GM19463 (cell line): ENCODE measurements around the gene MITF.

Experiments used
- ATAC-seq: cut with Tn5 transposase; IDR thresholded peaks from one replicate; pipeline ENCODE4 v1.9.1; 2021; ENCODE audit warnings: mild to moderate bottlenecking, moderate library complexity; ENCODE audit not compliant: unreplicated experiment

MITF gene

DNA sequence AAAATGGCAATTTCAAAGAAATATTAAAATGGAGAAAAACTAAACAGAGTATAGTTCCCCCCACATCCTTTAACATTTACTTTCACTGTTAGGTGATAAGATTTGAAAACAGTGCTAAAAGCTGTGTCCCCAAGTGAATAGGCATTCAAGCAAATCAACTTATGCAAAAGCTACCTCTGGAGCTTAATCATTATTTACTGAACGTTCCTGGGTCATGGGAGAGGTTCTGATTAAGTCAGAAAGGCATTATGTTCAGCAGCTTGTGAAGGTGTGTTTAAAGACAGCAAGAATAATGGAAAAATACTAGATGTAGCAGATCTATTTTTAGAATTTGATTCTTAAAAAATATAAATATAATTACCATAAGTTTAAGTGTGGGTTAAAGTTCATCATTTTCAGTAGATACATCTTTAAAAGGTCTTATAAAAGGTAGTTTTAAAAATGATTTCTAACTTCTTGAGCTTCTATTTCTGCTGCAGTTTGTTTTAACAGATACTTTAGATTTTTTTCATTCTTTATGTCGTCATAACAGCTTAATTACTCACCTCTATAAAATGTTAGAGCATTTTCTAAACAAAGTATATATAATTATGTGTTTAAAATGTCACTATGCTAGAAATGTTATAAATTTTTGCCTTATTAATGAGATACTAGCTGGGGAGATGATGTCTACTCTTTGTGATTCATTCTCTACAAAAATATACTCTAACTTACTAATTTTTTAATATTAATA lies 127.9 kb downstream of the MITF start:
- no peak for ATAC-seq

DNA sequence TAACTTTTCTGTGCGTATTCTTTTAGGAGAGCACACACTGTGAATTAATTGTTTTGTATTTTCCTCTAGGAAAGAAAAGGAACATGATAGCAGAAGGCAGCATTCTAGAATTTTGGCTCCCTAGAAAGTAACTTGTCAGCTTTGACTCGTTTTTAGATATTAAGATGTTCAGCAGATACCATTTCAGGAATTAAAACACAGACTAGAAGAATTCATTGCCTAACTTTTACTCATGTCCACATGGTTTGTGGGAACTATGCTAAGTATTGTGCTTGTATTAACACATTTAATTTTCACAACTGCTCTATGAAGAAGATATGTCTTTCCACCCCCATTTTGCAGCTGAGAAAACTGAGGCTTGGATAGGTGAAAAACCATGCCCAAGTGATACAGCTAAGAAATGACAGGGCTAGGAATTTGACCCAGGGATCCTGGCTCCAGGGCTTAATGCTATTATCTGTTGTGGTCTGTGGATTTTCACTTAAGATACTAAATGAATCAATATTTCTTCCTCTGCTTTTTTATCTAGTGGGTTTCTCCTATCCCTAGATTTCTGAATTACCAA lies 128.8 kb downstream of the MITF start:
- ATAC-seq, result no peak

DNA sequence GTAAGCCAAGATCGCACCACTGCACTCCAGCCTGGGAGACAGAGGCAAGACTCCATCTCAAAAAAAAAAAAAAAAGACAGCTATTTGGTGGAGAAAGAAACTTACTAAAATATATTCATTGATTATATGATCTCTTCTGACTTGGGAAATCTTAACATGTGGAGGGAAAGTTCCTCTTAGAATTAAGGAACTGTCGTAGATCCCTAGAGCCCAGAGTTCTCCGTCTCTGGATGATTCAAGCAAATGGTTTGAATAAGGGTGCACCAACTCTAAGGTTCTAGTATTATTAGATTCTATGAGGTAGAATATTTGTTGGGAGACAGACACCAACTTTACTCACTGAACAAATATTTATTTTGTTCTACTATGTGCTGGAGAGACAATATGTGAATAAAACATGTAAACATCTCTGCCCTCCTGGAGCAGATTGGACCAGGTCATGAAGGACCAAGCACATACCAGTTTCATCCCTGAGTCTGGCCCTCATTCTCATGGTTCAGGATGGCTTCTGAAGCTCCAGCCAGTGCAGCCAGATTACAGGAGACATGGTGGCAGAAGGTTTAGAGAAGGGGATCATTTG lies 129.7 kb downstream of the MITF start:
- no peak for ATAC-seq

DNA sequence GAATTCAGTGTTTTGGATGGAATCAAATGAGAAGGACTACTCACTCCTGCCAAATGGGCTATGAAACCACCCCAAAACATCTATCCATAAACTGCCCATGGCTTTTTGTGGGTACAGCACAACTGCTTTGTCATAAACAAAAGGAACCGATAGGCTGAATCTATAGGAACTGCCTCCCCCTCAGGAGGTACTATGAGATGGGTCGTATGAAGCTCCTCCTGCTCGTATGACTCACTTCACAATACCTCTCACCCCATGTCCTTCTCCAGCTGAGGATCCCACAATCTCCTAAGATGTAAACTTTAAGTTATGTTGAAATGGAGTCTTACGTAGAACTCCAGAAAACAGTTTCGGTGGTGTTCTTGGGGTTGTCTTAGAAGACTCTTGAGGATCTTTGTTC lies 130.4 kb downstream of the MITF start:
- ATAC-seq, result no peak

DNA sequence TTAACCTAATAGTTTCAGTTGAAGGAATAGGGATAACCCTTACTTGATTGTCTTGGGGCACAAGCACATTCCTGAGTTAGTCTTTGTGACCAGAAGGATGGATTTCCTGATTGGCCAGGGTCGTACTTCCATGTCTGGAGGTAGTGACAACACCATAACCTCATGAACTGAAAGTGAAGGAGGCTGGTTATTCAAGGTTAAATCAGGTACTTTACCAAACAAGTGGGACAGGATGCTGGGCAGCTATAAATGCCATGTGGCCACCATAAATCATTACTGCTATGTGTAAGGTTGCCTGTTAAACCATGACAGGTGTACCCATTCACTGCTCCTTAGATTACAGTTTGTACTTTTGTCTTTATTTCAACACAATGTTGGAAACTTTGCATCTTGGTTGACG lies 132.0 kb downstream of the MITF start:
- no peak for ATAC-seq

DNA sequence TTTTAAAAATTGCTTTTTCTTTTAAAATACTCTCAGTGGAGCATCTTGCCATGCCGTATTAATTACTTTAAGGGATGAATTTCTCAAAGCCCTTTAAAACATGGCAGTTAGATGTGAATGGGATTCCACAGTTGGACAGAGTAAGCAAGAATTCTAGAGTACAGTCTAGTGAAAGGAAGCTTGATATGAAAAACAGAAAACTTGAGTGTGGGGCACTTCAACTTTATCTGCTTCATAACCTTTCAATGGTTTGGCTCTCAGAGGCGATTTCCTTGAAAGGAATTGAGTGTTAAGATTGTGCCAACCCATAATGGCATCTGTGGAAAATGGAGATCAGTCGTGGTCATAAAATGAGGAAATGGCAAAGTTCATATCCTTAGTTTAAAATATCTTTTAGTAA lies 132.6 kb downstream of the MITF start:
- ATAC-seq, result no peak

DNA sequence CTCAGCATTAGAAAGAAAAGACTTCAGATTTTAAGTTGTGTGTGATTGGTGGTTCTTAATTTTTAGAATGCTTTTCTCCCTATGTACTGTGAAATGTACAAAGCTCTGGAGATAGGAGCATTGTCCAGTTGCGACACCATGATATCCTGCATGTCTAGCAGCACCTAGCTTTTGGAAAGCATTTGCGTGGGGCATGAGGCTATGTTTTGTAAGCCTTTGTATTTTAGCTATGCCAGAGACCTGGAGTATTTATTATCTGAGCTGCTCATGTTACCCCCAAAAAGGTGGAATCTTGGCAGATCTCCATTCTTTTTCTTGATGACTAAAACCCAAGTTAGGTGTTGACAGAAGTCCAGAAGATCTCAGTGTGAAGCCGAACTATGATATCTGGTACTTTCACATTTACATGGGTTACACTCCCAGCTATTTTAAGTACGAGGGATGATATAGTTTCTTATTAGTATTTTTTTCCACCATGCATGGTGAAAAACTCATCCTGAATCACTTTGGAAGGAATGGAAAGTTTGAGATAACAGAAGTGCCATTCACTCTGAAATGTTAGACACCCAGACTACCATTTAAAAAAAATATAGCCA lies 133.6 kb downstream of the MITF start:
- ATAC-seq, result no peak

DNA sequence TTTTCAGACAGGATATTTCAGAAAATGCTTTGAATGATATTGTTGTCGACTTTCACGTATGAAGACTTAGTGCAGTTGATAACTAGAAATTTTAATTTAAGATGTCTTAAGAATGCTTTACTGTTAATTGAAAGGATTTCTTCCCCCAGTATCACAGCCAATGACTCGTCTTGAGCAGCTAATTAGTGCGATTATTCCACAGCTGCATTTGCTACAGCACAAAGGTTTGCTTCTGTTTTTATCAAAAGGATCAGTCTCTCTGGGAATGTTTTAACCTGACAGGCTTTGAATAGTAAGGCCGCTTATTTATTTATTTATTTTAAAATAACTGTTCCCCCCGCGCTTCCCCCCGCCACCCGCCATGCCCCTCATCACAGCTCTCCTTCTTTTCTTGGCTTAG lies 136.8 kb downstream of the MITF start:
- ATAC-seq, result no peak

DNA sequence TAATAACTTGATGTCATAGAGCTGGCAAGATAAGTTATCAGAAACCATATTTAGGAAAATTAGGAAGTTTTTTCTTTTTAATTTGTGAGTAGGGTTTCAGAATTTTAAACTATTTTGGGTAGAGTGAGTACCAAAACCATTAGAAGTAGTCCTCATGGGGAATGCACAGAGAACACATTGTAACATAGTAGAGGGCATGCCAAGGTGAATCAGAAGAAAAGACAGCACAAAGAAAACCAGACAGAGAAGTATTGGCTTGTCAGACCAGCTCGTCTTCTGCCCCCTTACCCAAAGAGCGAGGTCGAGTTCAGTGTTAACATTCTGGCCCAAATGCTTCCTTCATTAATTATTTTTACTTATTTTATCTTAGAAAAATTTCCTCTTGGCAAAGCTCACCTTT lies 139.0 kb downstream of the MITF start:
- ATAC-seq, result no peak

DNA sequence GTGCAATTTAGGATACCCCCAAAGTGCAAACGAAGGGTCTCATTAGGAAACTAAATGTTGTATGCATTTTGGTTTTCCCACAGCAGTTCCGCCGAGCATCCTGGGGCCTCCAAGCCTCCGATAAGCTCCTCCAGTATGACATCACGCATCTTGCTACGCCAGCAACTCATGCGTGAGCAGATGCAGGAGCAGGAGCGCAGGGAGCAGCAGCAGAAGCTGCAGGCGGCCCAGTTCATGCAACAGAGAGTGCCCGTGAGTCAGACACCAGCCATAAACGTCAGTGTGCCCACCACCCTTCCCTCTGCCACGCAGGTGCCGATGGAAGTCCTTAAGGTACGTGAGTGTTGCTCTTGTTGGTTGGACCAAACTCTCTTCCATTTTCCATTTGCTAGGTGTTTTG lies 139.8 kb downstream of the MITF start:
- ATAC-seq, result no peak

DNA sequence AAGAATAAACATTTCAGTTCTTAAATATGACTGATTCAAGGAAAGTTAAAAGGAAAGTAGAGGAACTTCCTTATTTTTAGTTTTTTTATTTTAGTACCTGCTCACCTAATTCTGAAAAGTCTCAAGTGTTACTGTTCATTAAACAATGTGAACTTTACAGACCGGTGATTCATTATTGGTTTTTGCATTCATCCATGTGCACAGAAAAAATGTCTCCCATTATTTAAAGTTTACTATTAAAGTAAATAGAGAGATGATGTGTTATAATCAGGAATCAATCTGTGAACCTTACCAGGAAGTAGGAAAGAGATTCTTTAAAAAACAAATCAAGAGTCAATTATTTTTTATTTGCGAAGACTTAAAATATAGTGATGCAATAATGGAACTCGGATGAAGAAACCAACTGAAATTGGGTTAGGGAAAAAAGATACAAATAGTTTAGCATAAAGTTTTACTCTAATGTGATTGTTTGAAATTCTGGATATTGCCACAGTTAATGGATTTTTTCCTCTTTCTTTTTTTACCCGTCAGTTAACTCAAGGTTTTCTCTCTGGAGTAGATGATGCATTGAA lies 140.9 kb downstream of the MITF start:
- ATAC-seq, result no peak

DNA sequence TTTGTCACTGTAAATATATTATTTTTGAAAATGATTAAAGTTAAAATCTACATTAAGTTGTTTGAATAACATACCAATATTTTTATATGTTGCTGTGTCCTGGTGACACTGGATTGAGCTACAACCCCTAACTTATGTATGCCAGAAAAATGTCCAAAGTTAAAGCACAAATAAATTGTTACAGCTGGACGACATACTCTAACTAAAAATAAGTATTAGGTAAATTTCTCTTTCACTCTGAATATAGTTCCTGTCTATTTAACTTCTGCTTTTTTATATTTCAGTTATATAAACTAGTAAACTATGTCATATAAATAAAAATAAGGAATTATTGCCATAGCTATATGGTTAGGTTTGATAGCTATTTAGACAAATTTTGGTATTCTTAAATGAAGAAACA lies 141.8 kb downstream of the MITF start:
- no peak for ATAC-seq

DNA sequence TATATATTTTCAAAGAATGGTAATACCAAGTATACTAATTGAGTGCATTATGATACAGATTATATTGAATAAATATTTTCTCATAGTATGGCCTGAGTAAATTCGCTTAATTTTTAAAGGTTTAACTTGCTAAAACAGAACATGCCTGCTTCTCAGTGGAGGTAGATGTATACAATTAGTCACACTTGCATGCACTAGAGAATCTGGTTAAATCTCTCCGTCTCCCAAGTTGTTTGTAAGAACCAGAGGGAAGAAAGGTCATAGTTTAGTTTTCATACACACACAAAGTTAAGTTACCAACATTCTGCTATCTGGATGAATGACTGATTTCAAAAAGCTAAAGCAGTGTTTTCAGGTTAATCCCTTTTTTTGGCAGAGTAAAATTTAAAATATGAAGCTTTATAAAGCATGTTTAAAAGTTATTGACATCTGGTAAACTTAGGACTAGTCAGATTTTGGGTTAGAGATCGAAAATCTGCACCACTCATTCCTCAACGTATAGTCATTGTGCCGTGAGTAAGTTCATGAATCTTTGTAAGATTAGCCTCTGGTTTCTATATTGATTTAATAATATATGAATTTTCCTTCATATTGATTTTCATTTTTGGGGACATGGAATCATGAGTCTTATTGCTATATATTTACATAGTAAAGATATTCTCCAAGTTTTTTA lies 142.6 kb downstream of the MITF start:
- no peak for ATAC-seq

DNA sequence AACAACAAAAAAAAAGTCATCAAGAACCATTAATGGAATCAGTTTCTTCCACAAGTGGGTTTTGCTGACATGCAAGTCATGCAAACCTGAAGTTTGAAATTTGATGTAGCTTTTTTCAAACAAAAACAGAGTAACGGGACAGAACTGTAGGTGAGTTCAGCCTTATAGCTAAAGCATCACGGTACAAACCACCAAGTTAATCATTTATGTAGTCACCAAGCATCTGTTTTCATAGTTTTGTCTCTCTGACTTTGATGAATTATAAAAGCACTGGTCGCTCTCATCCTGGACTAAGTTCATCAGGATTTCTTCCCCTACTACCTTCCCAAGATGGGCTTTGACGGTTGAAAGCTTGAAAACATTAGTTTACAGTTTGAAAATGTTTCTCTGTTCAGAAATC lies 143.3 kb downstream of the MITF start:
- no peak for ATAC-seq

DNA sequence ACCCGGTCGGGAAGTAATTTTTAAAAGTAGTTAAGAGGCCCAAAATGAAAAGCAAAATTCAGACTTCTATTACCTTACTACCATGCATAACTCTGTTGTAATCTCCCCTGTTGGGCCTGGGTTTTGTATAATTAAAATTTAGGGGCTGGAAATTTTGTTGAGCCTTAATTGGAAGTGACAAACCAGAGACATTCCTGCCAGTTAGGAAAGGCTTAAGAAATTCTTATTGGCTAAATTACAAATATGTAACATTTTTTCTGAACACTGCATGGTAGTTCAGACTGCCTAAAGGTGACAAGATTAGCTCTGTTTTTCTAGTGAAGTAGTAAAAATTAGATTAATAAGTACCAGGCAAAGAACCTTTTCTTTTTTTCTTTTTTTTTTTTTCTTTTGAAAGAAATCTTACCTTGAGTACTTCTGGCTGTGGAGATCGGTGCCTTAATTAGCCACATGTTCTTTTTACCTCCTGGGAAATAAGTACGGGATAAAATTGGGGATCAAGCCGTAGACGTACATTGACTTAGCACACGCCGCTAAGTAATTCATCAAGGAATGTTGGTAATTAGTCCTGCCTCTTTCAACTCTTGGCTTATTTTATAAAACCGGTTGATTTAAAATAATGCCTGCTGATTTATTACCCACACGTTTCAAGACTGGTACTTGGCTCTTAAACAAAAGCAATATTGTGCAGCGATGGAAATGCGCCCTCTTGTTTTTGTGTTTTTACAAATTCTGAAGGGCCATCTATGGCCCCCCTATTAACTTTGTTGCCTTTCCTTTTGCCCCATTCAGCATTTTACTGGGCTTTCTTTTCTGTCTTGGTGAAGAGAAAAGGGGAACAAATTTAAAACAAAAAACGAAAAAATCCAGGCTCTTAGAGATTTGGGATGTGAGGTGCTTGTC lies 149.0 kb downstream of the MITF start:
- ATAC-seq, result no peak

DNA sequence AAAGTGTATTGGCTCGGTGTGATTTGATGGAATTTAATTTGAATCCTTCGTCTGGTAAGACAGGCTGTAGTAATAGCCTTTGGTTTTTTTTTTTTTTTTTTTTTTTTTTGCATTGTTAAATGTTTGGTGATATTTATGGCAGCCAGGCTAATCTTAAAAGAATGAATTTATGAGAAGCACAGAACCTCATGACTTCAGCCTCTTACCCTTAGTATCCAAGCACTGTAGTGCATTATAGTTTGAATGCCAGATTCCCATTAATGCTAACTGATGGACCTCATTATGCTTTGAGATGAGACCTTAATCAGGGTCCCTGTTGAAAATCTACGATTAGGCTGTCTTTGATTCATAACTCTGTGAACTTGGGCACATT lies 149.7 kb downstream of the MITF start:
- no peak for ATAC-seq

DNA sequence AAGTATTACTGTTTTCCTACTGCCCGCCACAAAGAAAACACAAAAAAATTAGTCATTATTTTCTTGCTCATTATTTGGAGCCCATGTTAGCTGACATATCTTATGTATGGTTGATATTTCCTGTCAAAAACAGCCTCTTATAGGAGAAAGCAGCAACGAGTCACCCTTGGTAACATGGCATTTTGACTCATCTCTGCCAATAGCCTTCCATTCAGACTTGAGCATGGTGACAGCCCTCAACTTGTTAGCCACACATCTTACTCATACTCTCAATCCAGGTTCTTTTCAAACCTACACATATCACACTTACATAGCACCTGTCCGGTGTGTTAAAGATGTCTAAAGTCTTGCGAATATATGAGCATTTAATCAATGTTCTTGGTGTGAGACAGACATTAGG lies 150.8 kb downstream of the MITF start:
- no peak for ATAC-seq

DNA sequence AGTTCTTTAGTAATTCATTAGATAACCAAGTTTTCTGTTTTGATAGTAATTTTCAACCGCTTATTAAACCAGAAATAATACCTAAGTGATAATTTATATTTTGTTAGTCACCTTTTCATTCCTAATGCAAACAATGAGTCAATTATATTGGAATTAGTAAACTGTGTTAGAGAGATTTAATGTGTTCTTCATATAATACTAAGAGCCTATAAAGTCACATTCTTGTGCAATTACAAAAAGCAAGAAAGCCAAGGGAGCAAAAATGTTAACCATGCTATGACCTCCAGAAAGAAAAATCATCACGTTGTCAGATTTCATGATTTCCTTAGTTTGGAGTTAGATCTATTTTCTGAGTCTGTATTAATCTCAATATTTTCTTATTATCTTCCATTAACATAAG lies 151.4 kb downstream of the MITF start:
- ATAC-seq, result no peak

DNA sequence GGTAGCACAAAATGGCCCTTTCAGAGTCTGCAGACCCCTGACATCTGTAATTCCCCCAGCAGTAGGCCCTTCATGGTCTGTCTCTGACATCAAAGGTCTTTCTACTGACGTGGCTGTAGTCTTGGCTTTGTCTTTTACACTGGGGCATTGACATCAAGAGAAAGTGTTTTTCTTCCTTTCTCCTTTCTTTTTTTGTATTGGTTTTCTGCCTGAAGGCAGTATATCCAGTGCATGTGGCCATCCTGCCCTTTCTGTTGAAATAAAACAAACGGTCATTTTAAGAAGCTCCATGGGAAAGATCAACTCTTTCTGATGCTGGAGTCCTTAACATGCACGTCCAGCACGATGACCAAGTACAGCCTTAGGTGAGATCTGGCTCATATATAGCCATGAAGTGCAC lies 153.4 kb downstream of the MITF start:
- ATAC-seq, result no peak

DNA sequence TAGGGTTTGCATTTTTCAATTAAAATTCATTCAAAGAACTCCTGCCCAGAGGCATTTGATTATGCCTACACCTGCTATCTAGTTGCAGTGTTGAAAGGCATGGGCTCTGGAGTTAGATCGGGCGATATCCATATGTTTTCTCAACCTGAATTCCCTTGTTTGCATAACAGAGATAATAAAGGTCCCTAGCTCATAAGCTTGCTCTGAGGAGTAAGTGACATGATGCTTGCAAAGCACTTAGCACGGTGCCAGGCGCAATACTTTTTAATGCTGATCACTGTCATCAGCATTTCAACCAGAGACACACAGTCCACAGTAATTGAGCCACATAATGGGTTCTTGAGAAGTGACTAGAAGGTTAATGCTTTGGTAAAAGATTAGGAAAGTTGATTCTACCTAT lies 154.0 kb downstream of the MITF start:
- ATAC-seq, result no peak
